ENCODE data around the gene TTLL13.

DNA sequence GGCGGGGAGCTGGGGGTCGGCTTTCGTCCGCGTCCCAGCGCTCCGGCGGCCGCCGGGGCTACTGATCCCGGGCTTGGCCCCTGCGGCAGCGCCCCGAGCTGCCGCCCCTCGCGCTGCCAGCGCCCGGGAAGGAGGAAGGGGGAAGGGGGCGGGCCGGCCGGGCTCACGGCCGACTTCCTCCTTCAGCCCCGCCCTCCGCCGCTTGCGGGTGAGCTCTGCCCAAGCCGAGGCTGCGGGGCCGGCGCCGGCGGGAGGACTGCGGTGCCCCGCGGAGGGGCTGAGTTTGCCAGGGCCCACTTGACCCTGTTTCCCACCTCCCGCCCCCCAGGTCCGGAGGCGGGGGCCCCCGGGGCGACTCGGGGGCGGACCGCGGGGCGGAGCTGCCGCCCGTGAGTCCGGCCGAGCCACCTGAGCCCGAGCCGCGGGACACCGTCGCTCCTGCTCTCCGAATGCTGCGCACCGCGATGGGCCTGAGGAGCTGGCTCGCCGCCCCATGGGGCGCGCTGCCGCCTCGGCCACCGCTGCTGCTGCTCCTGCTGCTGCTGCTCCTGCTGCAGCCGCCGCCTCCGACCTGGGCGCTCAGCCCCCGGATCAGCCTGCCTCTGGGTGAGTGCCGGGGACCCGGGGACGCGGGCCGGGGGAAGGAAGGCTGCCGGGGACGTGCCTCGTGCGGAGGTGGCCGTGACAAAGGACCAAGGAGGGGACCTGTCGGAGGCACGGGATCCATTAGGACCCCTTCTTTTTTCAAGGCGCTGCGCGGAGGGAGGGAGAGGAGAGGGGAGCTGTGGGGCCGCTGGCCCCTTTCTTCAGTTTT, 48.0 kb upstream of the TTLL13 start, which contains the start of gene SEMA4B:
- TF ChIP-seq POLR2A (IDR thresholded peaks at IDR 0.05) (no peak), EP300 (IDR thresholded peaks at IDR 0.05) (no peak), POLR2AphosphoS5 (IDR thresholded peaks at IDR 0.05) (no peak)
- TF ChIP-seq, protein P1, sequence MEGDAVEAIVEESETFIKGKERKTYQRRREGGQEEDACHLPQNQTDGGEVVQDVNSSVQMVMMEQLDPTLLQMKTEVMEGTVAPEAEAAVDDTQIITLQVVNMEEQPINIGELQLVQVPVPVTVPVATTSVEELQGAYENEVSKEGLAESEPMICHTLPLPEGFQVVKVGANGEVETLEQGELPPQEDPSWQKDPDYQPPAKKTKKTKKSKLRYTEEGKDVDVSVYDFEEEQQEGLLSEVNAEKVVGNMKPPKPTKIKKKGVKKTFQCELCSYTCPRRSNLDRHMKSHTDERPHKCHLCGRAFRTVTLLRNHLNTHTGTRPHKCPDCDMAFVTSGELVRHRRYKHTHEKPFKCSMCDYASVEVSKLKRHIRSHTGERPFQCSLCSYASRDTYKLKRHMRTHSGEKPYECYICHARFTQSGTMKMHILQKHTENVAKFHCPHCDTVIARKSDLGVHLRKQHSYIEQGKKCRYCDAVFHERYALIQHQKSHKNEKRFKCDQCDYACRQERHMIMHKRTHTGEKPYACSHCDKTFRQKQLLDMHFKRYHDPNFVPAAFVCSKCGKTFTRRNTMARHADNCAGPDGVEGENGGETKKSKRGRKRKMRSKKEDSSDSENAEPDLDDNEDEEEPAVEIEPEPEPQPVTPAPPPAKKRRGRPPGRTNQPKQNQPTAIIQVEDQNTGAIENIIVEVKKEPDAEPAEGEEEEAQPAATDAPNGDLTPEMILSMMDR (IDR thresholded peaks at IDR 0.05): no peak
